BJ (cell line): Measurements from ENCODE around the gene CHST8. TPM values are rescaled to one million over a fixed set of nuclear protein-coding genes. Genes with fewer than 3 reads are reported as not detected.

Experiments
- CTCF ChIA-PET: fragments of 350-600 bp; formaldehyde crosslinking; extraction: SDS; loops from one replicate; lab custom pipeline; 2021; ENCODE audit warnings: antibody characterized with exemption, inconsistent platforms; lab: Yijun Ruan, JAX
- POLR2A ChIA-PET: fragments of 300-600 bp; sonication (Branson Sonifier 250); formaldehyde crosslinking; extraction: SDS; loops from one replicate; lab custom pipeline; 2021; ENCODE audit warnings: antibody characterized with exemption; lab: Charles Lee
- DNase-seq: peaks from one replicate; pipeline ENCODE4 v3.0.0-alpha.2; 2011; ENCODE audit warnings: low read depth
- H3K27me3 ChIP-seq: 2 replicates; pipeline ENCODE4 v1.6.0; 2011; ENCODE audit warnings: low read length; ENCODE audit not compliant: control insufficient read depth, insufficient read depth
- H3K36me3 ChIP-seq: 2 replicates; pipeline ENCODE4 v1.5.1; 2011; ENCODE audit warnings: low read length; ENCODE audit not compliant: control insufficient read depth, insufficient read depth
- H3K4me3 ChIP-seq: 2 replicates; pipeline ENCODE4 v1.5.1; 2011; ENCODE audit warnings: low read depth, mild to moderate bottlenecking, control low read depth, low read length
- CTCF ChIP-seq: IDR thresholded peaks from 2 replicates; pipeline ENCODE4 v1.5.1; 2011; ENCODE audit warnings: low read depth, mild to moderate bottlenecking, control low read depth, inconsistent platforms, low read length, moderate library complexity; ENCODE audit not compliant: insufficient read depth
- polyA plus RNA-seq: library from polyadenylated mRNA; depleted of rRNA; stranded (reverse); fragments of >200 nt; gene quantifications from 2 replicates; pipeline ENCODE4 v1.2.3, GENCODE V29; 2011

Gene CHST8
- polyA plus RNA-seq, 1 experiment = 0.09 TPM

GRCh38 chr19:33653684-33654083, 31.9 kb downstream of the CHST8 start:
- ChIA-PET CTCF (no interaction called here), POLR2A (no interaction called here)
- no peak for TF ChIP-seq CTCF
- Histone ChIP-seq H3K27me3 (no peaks in the 10 kb centered on the region; the same call in 1 of the 2 replicates), H3K4me3 (no peak overlapping the region), H3K36me3 (no peaks in the 10 kb centered on the region)
- DNase-seq = no peak

GRCh38 chr19:33654840-33655508, 33.2 kb downstream of the CHST8 start:
- Histone ChIP-seq H3K4me3 (no peak overlapping the region), H3K36me3 (no peaks in the 10 kb centered on the region), H3K27me3 (no peaks in the 10 kb centered on the region; the same call in 1 of the 2 replicates)
- no peak for DNase-seq
- POLR2A ChIA-PET = no interaction called here
- no peak for TF ChIP-seq CTCF
- CTCF ChIA-PET = no interaction called here

GRCh38 chr19:33659835-33660234, 38.1 kb downstream of the CHST8 start:
- Histone ChIP-seq H3K36me3 (no peaks in the 10 kb centered on the region), H3K27me3 (no peaks in the 10 kb centered on the region; the same call in 1 of the 2 replicates), H3K4me3 (no peak overlapping the region)
- CTCF ChIA-PET = interaction anchor here (1.1 to 1.3 kb wide), 2 partner anchors 11 to 48 kb away, joined by 3 to 5 read pairs; no protein-coding TSS in a partner anchor
- DNase-seq = no peak
- POLR2A ChIA-PET = no interaction called here
- TF ChIP-seq CTCF = no peak

GRCh38 chr19:33660410-33661124, 38.8 kb downstream of the CHST8 start:
- CTCF ChIA-PET = interaction anchor here (0.6 to 1.3 kb wide), 3 partner anchors 12 to 116 kb away, joined by 3 to 5 read pairs (median 3); no protein-coding TSS in a partner anchor
- Histone ChIP-seq H3K27me3 (no peaks in the 10 kb centered on the region), H3K36me3 (no peaks in the 10 kb centered on the region), H3K4me3 (no peak overlapping the region)
- DNase-seq = no peak
- POLR2A ChIA-PET = no interaction called here
- TF ChIP-seq CTCF = no peak

GRCh38 chr19:33661336-33661735, 39.6 kb downstream of the CHST8 start:
- Histone ChIP-seq H3K4me3 (no peak overlapping the region), H3K36me3 (no peaks in the 10 kb centered on the region), H3K27me3 (no peaks in the 10 kb centered on the region)
- CTCF ChIA-PET = interaction anchor here (0.6 to 1.3 kb wide), 2 partner anchors 13 to 117 kb away, joined by 3 read pairs; no protein-coding TSS in a partner anchor
- TF ChIP-seq CTCF = no peak
- POLR2A ChIA-PET = no interaction called here
- DNase-seq = no peak
